C4-2B (cell line): ENCODE results near the gene C1orf74.
A peak's percentile ranks its signal among the peaks of the same experiment; 100 is the strongest.
"Not testable (repeated sequence)": the region's sequence is repeated elsewhere in the genome, so short reads cannot be mapped to it uniquely, and the experiment has no call there.

Experiments used
- H3K27ac ChIP-seq: fragments of 450-650 bp; 2 replicates; pipeline ENCODE4 v1.5.1; 2017
- ZFX ChIP-seq: fragments of 450-650 bp; IDR thresholded peaks from 2 replicates; pipeline ENCODE4 v1.6.1; 2017
- TF ChIP-seq, protein P1 (sequence below): fragments of 450-650 bp; conservative IDR thresholded peaks from 2 replicates; pipeline ENCODE4 v1.5.1; 2017; ENCODE audit warnings: mild to moderate bottlenecking

C1orf74 gene

DNA sequence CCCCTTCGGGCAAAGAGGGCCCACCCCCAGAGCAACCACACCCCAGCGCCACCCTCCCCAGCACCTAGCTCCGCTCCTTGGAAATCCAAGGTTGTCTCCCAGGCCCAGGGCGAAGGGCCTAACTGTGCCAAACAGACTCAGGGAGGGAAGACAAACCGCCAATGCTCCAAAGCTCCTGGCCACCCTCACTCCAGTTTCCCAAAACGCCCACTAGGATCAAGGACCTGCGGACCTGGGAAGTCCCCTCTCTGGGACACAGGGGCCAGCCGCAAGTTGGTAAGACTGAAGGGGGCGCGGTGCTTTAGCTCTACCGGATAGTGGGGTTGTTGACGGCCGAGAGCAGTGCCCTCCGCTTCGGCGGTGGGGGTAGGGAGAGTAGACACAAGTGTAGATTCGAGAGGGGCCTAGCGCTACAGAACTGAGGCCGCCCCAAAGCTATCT, 21.0 kb upstream of the C1orf74 start:
- H3K27ac ChIP-seq: peak overlapping the region; percentile 71
- TF ChIP-seq ZFX: no peak
- TF ChIP-seq, protein P1, sequence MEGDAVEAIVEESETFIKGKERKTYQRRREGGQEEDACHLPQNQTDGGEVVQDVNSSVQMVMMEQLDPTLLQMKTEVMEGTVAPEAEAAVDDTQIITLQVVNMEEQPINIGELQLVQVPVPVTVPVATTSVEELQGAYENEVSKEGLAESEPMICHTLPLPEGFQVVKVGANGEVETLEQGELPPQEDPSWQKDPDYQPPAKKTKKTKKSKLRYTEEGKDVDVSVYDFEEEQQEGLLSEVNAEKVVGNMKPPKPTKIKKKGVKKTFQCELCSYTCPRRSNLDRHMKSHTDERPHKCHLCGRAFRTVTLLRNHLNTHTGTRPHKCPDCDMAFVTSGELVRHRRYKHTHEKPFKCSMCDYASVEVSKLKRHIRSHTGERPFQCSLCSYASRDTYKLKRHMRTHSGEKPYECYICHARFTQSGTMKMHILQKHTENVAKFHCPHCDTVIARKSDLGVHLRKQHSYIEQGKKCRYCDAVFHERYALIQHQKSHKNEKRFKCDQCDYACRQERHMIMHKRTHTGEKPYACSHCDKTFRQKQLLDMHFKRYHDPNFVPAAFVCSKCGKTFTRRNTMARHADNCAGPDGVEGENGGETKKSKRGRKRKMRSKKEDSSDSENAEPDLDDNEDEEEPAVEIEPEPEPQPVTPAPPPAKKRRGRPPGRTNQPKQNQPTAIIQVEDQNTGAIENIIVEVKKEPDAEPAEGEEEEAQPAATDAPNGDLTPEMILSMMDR: no peak; the same call in 1 of the 2 replicates

DNA sequence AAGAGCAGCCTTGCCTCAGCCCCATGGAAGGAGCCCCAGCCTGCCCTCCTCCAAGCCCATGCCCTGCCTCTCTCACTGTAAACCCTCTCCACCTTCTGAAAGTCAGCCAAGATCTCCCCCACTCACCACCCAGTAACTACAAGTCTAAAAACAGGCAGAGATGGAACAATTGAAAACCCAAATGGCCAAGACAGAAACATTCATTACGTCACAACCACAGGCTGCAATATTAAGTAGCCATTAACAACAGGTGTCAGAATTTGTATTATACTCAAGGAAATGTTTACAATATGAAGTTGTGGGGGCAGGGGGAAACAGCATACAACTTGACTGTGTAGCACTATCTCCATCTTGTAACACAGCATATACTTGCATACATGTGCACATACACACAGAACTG, 19.2 kb upstream of the C1orf74 start:
- H3K27ac ChIP-seq: peak overlapping the region; percentile 89
- TF ChIP-seq, protein P1: no peak
- no peak for TF ChIP-seq ZFX

DNA sequence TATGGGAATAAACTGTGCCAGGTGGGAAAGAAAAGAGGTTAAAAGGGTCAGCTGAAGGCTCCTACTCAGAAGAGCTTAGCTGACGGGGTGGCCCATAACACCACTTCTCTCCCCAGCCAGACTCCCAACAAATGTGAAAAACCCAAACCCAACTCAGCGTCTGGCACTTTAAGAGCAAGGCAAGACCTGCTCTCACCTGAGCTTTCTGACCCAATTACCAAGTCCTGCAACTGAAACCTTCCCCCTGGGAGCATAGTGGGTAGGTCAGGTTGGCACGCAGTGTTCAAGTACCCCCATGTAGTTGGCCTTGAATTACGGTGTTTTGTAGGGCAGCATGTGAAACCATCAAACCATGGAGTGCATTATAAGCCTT, 18.4 kb upstream of the C1orf74 start:
- H3K27ac ChIP-seq: peak overlapping the region; percentile 89
- TF ChIP-seq, protein P1: no peak
- TF ChIP-seq ZFX: no peak

DNA sequence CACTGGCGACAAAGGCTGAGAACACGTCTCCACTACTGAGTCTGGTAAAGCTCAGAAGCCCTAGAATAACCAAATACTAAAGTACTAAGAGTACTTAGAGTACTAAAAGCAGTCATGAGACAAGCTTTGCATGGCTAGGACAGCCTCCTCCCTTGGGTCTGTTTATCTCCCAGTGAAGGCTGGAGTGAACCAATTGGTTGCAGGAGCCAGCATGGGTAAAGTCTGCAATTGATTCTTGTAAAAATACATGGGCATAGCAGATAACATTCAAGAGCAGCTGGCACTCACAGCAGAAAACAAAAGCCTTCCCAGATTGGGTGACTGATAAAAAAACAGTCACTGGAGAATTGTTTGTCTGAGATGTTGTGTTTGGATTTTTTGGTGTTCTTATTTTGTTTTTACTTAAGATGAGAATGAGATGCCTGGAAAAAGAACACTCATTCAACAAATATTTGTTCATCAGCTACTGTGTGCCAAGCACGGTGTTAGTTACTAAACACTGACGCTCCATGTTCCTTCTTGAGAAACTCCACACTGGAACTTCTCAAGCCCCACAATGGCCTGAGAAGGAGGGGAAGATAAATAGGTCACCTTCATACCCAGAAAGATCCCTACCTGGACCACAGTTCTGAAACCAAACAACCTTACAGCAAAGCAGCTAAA, 17.9 kb upstream of the C1orf74 start:
- H3K27ac ChIP-seq: peak overlapping the region; percentile 89
- TF ChIP-seq ZFX: no peak

DNA sequence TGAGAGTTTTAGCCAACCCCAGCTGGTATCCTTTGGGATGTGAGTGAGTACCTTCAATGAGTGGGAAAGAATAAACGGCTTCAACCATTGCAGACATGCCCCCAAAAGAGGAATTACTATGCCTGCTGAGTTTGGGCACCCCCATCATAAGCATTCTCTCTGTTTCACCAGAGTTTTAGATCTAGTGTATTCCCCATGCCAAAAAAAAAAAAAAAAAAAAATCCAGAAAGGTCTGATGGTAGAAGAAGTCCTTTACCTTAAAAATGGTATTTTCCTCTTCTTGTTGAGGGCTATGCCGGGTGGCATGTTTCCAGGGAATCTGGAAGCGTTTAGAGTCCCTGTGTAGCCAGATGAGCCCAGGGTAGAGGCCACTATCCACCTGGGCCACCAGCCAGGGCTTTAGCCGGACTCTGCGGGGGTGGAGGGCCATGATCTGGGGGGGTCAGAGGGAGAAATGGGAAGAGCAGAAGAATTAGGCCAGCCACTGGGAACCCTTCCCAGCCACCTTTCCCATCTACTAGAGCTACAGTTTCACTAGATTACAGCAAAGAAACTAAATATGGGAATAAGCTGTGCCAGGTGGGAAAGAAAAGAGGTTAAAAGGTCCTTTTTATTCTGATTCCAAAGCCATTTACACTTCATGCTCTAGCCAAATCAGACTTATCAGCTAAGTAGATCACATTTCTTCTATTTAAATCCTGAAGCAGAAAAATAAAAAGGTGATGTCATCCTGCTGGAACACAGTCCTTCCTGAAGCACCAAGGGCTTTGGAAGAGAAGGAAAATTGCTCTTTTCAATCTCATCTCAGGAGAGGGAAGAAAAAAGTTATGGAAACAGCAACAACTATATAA, 16.9 kb upstream of the C1orf74 start:
- TF ChIP-seq ZFX: no peak
- TF ChIP-seq, protein P1: no peak

DNA sequence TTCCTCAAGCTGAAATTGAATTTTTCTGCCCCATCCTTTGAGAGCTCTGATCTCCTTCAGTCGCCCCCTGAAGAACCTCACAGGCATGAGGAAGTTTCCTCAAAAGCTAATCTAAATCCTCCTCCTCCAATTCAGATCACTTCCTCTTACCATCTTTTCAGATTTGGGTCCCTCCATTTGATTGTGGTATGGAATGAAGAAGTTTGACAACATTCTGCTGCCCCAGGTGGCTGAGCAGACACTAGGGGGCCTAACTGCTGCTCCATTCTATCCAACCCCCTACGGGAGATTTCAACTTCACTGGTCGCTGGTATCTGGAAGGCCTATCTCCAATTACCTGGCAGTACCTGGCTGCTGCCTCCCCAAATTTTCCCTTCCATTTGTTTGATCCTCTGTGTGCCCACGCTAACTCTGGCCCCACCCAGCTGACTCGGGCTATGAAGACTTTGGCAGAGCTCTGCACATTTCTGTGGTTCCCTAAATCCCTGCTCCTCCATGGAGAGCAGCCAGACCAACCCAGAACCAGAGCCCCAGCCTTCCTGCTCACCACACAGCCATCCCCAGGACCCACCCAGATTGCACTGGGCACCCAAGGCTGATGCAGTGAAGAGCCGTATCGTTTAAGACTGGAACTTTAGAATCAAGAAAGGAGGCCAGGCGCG, 13.8 kb upstream of the C1orf74 start:
- no peak for TF ChIP-seq ZFX
- TF ChIP-seq, protein P1: no peak; the same call in 1 of the 2 replicates
- H3K27ac ChIP-seq: no peak overlapping the region

More for the DNA sequence above, 16.9 kb upstream of the C1orf74 start:
- H3K27ac ChIP-seq: peak overlapping the region; percentile 89

DNA sequence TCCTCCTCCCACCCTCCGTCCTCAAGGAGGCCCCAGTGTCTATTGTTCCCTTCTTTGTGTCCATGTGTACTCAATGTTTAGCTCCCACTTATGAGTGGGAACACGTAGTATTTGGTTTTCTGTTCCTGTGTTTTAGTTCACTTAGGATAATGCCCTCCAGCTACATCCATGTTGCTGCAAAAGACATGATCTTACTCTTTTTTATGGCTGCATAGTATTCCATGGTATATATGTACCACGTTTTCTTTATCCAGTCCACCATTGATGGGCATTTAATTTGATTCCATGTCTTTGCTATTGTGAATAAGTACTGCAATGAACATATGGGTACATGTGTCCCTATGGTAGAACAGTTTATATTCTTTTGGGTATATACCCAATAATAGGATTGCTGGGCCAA, 9.4 kb upstream of the C1orf74 start:
- H3K27ac ChIP-seq: not testable (repeated sequence)

DNA sequence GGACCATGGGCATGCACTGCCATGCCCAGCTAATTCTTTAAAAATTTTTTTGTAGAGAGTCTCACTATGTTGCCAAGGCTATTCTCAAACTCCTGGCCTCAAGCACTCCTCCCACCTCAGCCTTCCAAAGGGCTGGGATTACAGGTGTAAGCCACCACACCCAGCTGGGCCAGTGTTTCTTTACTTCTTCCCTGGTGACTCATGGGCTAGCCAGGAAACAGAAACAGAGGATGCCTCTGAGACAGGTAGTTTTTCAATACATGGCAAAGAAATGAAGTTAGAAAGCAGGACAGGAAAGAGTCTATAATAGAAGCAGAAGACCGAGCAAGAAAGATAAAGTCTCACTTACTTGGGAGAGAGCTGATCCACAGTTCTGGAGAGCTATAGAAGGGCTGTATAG, 7.6 kb upstream of the C1orf74 start:
- H3K27ac ChIP-seq: no peak overlapping the region
- TF ChIP-seq ZFX: no peak
- TF ChIP-seq, protein P1: no peak
